ENCODE data around the gene PCSK1. TPM values are rescaled to one million over a fixed set of nuclear protein-coding genes. Genes with fewer than 3 reads are reported as not detected.

The PCSK1 gene
- total and polyA plus RNA-seq, 2 of the 4 experiments (the other 2 are of a cell fraction), result not detected

GRCh38 chr5:96347502-96348292 is 85.4 kb downstream of the PCSK1 start:
- H4K91ac ChIP-seq (ENCODE audit: insufficient read depth, low read depth, low read length), result no peak overlapping the region

More at GRCh38 chr5:96347502-96348292, 85.4 kb downstream of the PCSK1 start:
- ATAC-seq (ENCODE audit: low read depth), result no peak
- no peaks in the 10 kb centered on the region for H3K79me1 ChIP-seq (ENCODE audit: low read depth in 1 of 2, low read length in 2 of 2)
- no peak overlapping the region for H3K18ac ChIP-seq (ENCODE audit: low read depth, low read length)
- H4K20me1 ChIP-seq (ENCODE audit: insufficient read depth, low read length), result no peaks in the 10 kb centered on the region
- H3K9me3 ChIP-seq (ENCODE audit: control insufficient read depth, insufficient read depth, low read length), result no peaks in the 10 kb centered on the region
- no peak overlapping the region for H2BK120ac ChIP-seq (ENCODE audit: low read depth, low read length)
- no peak overlapping the region for H2AFZ ChIP-seq (replicated peaks; ENCODE audit: low read length, poor library complexity)
- H3K23ac ChIP-seq (ENCODE audit: low read depth, low read length), result no peak overlapping the region
- H3K36me3 ChIP-seq (ENCODE audit: control insufficient read depth, insufficient read depth, low read length), result no peaks in the 10 kb centered on the region
- ChIA-PET CTCF (interaction anchor here (0.5 to 0.6 kb wide), 2 partner anchors 30 to 254 kb away, joined by 3 read pairs; no protein-coding TSS in a partner anchor), POLR2A (ENCODE audit: unreplicated experiment) (no interaction called here)
- H3K4me2 ChIP-seq (ENCODE audit: low read depth, low read length), result no peak overlapping the region
- H2AK5ac ChIP-seq (ENCODE audit: low read depth, low read length), result no peak overlapping the region
- no peak overlapping the region for H2BK20ac ChIP-seq (ENCODE audit: low read depth, low read length)
- 64% methylated on average over 1 of the region's 4 CpGs; no CpG with 5 or more reads in 1 of the 2 experiments for WGBS, 2 experiments (ENCODE audit: extremely low coverage in 2 of 2, insufficient read length in 1 of 2)
- no peak overlapping the region for H2AK9ac ChIP-seq (replicated peaks; ENCODE audit: low read depth, low read length, poor library complexity)
- intact Hi-C loops (cut with micrococcal nuclease), result loop anchor here (5.0 to 10.0 kb wide), 2 partner anchors 315 to 337 kb away; partner anchors contain the start of gene CAST
- H4K5ac ChIP-seq (ENCODE audit: low read depth, low read length), result no peak overlapping the region
- TF ChIP-seq MAFK (IDR thresholded peaks at IDR 0.05; ENCODE audit: low read depth, low read length) (peak; percentile 8; the same call in 1 of the 2 replicates), NFE2L2 (IDR thresholded peaks at IDR 0.05; ENCODE audit: low read depth, low read length) (peak; percentile 61), CHD1 (IDR thresholded peaks at IDR 0.05; ENCODE audit: low read depth, low read length) (no peak)
- no peak overlapping the region for H3K9ac ChIP-seq (ENCODE audit: low read depth, low read length)
- no peak overlapping the region for H3K4me3 ChIP-seq (ENCODE audit: insufficient read depth, low read depth, low read length)
- H3K27me3 ChIP-seq (ENCODE audit: control insufficient read depth, insufficient read depth, low read length), result no peaks in the 10 kb centered on the region
- H3K4ac ChIP-seq (ENCODE audit: low read depth, low read length), result no peak overlapping the region
- dilution Hi-C loops (cut with HindIII; ENCODE audit: low sequenced_read_pairs, unreplicated experiment), result no loop called here
- no peaks in the 10 kb centered on the region for H3K9me1 ChIP-seq (ENCODE audit: insufficient read depth, low read length)
- H4K8ac ChIP-seq (ENCODE audit: low read depth in 2 of 2, low read length in 2 of 2), result no peak overlapping the region
- H3K14ac ChIP-seq (replicated peaks; ENCODE audit: low read depth, low read length), result 0 out of 2 replicates have a peak overlapping the region, but pooled peaks have one; percentile 18
- no peak overlapping the region for H2BK15ac ChIP-seq (ENCODE audit: low read depth, low read length)
- in situ Hi-C loops (cut with MboI; ENCODE audit: low sequenced_read_pairs), result loop anchor here (5.0 to 10.0 kb wide), 2 partner anchors 250 to 397 kb away; no protein-coding TSS in a partner anchor
- no peak overlapping the region for H2BK5ac ChIP-seq (ENCODE audit: low read depth, low read length, poor library complexity, severe bottlenecking)
- H3K4me1 ChIP-seq (ENCODE audit: control insufficient read depth, insufficient read depth, low read length), result 0 out of 2 replicates have a peak, but pooled peaks cover 5% of the 10 kb centered on the region
- no peak overlapping the region for H3K27ac ChIP-seq (ENCODE audit: insufficient read depth, low read length)
- no TSS peak for BruUV-seq (replicated peaks)
- peak; percentile 41 for DNase-seq
- H3K56ac ChIP-seq (ENCODE audit: extremely low read depth, insufficient read depth, low read length), result no peak overlapping the region
